WTC11 (cell line): ENCODE results near the gene WWOX. TPM values are rescaled to one million over a fixed set of nuclear protein-coding genes. Genes with fewer than 3 reads are reported as not detected.

Experiments
- ATAC-seq: fragments of 200-7000 bp; cut with Tn5 transposase; 2 replicates; pipeline ENCODE4 v1.10.0; 2021; ENCODE audit warnings: mild to moderate bottlenecking, moderate library complexity
- CTCF ChIA-PET: fragments of 300-600 bp; sonication (Branson Sonifier 250); formaldehyde crosslinking; loops from one replicate; lab custom pipeline; 2021; ENCODE audit warnings: antibody characterized with exemption; lab: Charles Lee
- POLR2A ChIA-PET: fragments of 350-600 bp; sonication (Branson Sonifier 250); formaldehyde crosslinking; loops from one replicate; lab custom pipeline; 2021; ENCODE audit warnings: antibody characterized with exemption; lab: Charles Lee
- DNase-seq: peaks from one replicate; pipeline ENCODE4 v3.0.0; 2021; ENCODE audit warnings: low spot score
- H3K27ac Mint-ChIP-seq: 2 replicates; pipeline ENCODE4 v1.8.0; 2021; ENCODE audit warnings: mixed read lengths
- H3K27me3 Mint-ChIP-seq: 2 replicates; pipeline ENCODE4 v1.8.0; 2021; ENCODE audit warnings: low read depth, mild to moderate bottlenecking, moderate library complexity, mixed read lengths
- H3K36me3 Mint-ChIP-seq: 2 replicates; pipeline ENCODE4 v1.8.0; 2021; ENCODE audit warnings: mixed read lengths
- H3K4me1 Mint-ChIP-seq: 2 replicates; pipeline ENCODE4 v1.8.0; 2022; ENCODE audit warnings: mixed read lengths
- H3K4me3 Mint-ChIP-seq: 2 replicates; pipeline ENCODE4 v1.8.0; 2021; ENCODE audit warnings: mild to moderate bottlenecking, moderate library complexity, mixed read lengths
- H3K9me3 Mint-ChIP-seq: 2 replicates; pipeline ENCODE4 v1.8.0; 2021; ENCODE audit warnings: mixed read lengths
- CREB1 ChIP-seq: sonication (generic); formaldehyde crosslinking; IDR thresholded peaks from 2 replicates; pipeline ENCODE4 v1.8.0; 2023; ENCODE audit warnings: mild to moderate bottlenecking, missing genetic modification reagents
- ETV6 ChIP-seq: sonication (generic); formaldehyde crosslinking; IDR thresholded peaks from 2 replicates; pipeline ENCODE4 v1.8.1; 2022; ENCODE audit warnings: mild to moderate bottlenecking, missing genetic modification reagents
- FOXJ3 ChIP-seq: sonication (generic); formaldehyde crosslinking; IDR thresholded peaks from 2 replicates; pipeline ENCODE4 v1.9.0; 2021; ENCODE audit warnings: missing genetic modification reagents, mild to moderate bottlenecking, borderline replicate concordance
- HMGA2 ChIP-seq: fragments of 250-450 bp; sonication (Bioruptor Pico); IDR thresholded peaks from 2 replicates; pipeline ENCODE4 v1.4.0; 2021; ENCODE audit warnings: mild to moderate bottlenecking, moderate library complexity
- JUN ChIP-seq: sonication (generic); formaldehyde crosslinking; IDR thresholded peaks from 2 replicates; pipeline ENCODE4 v1.8.0; 2023; ENCODE audit warnings: mild to moderate bottlenecking, missing genetic modification reagents
- MYBL2 ChIP-seq: sonication (generic); formaldehyde crosslinking; IDR thresholded peaks from 2 replicates; pipeline ENCODE4 v1.8.1; 2023; ENCODE audit warnings: mild to moderate bottlenecking, moderate library complexity, missing genetic modification reagents
- NFYB ChIP-seq: sonication (generic); formaldehyde crosslinking; conservative IDR thresholded peaks from 2 replicates; pipeline ENCODE4 v1.8.0; 2022; ENCODE audit warnings: low read depth, missing genetic modification reagents
- ZNF121 ChIP-seq: sonication (generic); formaldehyde crosslinking; IDR thresholded peaks from 2 replicates; pipeline ENCODE4 v1.8.0; 2023; ENCODE audit warnings: missing genetic modification reagents
- ZNF219 ChIP-seq: sonication (generic); formaldehyde crosslinking; IDR thresholded peaks from 2 replicates; pipeline ENCODE4 v1.8.0; 2023; ENCODE audit warnings: missing genetic modification reagents, mild to moderate bottlenecking, borderline replicate concordance
- ZNF396 ChIP-seq: fragments of 250-450 bp; sonication (Bioruptor Pico); IDR thresholded peaks from 2 replicates; pipeline ENCODE4 v1.8.0; 2021; ENCODE audit warnings: mild to moderate bottlenecking, moderate library complexity, borderline replicate concordance
- ZNF671 ChIP-seq: fragments of 250-450 bp; sonication (Bioruptor Pico); IDR thresholded peaks from 2 replicates; pipeline ENCODE4 v1.8.0; 2021; ENCODE audit warnings: mild to moderate bottlenecking
- total RNA-seq: library from RNA; stranded (reverse); gene quantifications from 3 replicates; pipeline ENCODE4 v1.2.3, GENCODE V29; 2021
- TF ChIP-seq, protein P1 (sequence below): fragments of 250-450 bp; sonication (Bioruptor Pico); IDR thresholded peaks from 2 replicates; pipeline ENCODE4 v1.8.0; 2021; ENCODE audit warnings: mild to moderate bottlenecking
- TF ChIP-seq, protein P2 (sequence below): sonication (generic); formaldehyde crosslinking; IDR thresholded peaks from 2 replicates; pipeline ENCODE4 v1.8.1; 2023; ENCODE audit warnings: mild to moderate bottlenecking, missing genetic modification reagents, borderline replicate concordance
- TF ChIP-seq, protein P3 (sequence below): sonication (generic); formaldehyde crosslinking; IDR thresholded peaks from 2 replicates; pipeline ENCODE4 v1.8.0; 2023; ENCODE audit warnings: missing genetic modification reagents
- TF ChIP-seq, protein P4 (sequence below): sonication (generic); formaldehyde crosslinking; IDR thresholded peaks from 2 replicates; pipeline ENCODE4 v1.8.0; 2022; ENCODE audit warnings: mild to moderate bottlenecking, missing genetic modification reagents
- TF ChIP-seq, protein P5 (sequence below): sonication (generic); formaldehyde crosslinking; IDR thresholded peaks from 2 replicates; pipeline ENCODE4 v1.8.0; 2023; ENCODE audit warnings: mild to moderate bottlenecking, missing genetic modification reagents
- TF ChIP-seq, protein P6 (sequence below): sonication (generic); formaldehyde crosslinking; conservative IDR thresholded peaks from 2 replicates; pipeline ENCODE4 v1.8.1; 2022; ENCODE audit warnings: mild to moderate bottlenecking, missing genetic modification reagents

The WWOX gene
- total RNA-seq, 1 experiment from 2014 or later: 15.7 TPM

DNA sequence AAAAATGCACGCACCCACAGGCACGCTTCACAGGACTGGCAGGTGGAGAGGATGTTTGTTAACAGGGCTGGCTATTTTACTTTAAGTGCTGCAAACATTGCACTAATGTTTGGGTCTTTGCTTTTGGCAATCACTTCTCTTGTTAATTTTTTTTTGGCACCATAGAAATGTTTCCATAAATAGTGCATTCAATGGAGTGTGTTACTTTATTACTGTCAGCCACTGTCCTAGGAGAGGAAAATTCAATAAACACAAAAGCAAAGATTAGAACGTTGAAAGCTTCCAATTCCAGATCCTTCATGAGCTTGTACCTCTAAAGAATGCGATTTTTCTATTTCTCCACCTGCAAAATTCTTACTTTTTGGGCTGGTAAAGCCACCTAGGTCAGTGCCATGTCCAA is 743.5 kb downstream of the WWOX start:
- TF ChIP-seq, protein P1, sequence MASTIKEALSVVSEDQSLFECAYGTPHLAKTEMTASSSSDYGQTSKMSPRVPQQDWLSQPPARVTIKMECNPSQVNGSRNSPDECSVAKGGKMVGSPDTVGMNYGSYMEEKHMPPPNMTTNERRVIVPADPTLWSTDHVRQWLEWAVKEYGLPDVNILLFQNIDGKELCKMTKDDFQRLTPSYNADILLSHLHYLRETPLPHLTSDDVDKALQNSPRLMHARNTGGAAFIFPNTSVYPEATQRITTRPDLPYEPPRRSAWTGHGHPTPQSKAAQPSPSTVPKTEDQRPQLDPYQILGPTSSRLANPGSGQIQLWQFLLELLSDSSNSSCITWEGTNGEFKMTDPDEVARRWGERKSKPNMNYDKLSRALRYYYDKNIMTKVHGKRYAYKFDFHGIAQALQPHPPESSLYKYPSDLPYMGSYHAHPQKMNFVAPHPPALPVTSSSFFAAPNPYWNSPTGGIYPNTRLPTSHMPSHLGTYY (CRISPR knock-in tag): no peak
- TF ChIP-seq, protein P2, sequence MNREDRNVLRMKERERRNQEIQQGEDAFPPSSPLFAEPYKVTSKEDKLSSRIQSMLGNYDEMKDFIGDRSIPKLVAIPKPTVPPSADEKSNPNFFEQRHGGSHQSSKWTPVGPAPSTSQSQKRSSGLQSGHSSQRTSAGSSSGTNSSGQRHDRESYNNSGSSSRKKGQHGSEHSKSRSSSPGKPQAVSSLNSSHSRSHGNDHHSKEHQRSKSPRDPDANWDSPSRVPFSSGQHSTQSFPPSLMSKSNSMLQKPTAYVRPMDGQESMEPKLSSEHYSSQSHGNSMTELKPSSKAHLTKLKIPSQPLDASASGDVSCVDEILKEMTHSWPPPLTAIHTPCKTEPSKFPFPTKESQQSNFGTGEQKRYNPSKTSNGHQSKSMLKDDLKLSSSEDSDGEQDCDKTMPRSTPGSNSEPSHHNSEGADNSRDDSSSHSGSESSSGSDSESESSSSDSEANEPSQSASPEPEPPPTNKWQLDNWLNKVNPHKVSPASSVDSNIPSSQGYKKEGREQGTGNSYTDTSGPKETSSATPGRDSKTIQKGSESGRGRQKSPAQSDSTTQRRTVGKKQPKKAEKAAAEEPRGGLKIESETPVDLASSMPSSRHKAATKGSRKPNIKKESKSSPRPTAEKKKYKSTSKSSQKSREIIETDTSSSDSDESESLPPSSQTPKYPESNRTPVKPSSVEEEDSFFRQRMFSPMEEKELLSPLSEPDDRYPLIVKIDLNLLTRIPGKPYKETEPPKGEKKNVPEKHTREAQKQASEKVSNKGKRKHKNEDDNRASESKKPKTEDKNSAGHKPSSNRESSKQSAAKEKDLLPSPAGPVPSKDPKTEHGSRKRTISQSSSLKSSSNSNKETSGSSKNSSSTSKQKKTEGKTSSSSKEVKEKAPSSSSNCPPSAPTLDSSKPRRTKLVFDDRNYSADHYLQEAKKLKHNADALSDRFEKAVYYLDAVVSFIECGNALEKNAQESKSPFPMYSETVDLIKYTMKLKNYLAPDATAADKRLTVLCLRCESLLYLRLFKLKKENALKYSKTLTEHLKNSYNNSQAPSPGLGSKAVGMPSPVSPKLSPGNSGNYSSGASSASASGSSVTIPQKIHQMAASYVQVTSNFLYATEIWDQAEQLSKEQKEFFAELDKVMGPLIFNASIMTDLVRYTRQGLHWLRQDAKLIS (CRISPR knock-in tag): no peak
- TF ChIP-seq, protein P3, sequence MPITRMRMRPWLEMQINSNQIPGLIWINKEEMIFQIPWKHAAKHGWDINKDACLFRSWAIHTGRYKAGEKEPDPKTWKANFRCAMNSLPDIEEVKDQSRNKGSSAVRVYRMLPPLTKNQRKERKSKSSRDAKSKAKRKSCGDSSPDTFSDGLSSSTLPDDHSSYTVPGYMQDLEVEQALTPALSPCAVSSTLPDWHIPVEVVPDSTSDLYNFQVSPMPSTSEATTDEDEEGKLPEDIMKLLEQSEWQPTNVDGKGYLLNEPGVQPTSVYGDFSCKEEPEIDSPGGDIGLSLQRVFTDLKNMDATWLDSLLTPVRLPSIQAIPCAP (CRISPR knock-in tag): no peak
- no peak for TF ChIP-seq ETV6 (CRISPR knock-in tag)
- TF ChIP-seq FOXJ3 (CRISPR knock-in tag): no peak
- TF ChIP-seq ZNF396 (CRISPR knock-in tag): no peak
- TF ChIP-seq, protein P4, sequence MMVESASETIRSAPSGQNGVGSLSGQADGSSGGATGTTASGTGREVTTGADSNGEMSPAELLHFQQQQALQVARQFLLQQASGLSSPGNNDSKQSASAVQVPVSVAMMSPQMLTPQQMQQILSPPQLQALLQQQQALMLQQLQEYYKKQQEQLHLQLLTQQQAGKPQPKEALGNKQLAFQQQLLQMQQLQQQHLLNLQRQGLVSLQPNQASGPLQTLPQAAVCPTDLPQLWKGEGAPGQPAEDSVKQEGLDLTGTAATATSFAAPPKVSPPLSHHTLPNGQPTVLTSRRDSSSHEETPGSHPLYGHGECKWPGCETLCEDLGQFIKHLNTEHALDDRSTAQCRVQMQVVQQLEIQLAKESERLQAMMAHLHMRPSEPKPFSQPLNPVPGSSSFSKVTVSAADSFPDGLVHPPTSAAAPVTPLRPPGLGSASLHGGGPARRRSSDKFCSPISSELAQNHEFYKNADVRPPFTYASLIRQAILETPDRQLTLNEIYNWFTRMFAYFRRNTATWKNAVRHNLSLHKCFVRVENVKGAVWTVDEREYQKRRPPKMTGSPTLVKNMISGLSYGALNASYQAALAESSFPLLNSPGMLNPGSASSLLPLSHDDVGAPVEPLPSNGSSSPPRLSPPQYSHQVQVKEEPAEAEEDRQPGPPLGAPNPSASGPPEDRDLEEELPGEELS (CRISPR knock-in tag): no peak
- no peak for TF ChIP-seq ZNF671 (CRISPR knock-in tag)
- TF ChIP-seq, protein P5, sequence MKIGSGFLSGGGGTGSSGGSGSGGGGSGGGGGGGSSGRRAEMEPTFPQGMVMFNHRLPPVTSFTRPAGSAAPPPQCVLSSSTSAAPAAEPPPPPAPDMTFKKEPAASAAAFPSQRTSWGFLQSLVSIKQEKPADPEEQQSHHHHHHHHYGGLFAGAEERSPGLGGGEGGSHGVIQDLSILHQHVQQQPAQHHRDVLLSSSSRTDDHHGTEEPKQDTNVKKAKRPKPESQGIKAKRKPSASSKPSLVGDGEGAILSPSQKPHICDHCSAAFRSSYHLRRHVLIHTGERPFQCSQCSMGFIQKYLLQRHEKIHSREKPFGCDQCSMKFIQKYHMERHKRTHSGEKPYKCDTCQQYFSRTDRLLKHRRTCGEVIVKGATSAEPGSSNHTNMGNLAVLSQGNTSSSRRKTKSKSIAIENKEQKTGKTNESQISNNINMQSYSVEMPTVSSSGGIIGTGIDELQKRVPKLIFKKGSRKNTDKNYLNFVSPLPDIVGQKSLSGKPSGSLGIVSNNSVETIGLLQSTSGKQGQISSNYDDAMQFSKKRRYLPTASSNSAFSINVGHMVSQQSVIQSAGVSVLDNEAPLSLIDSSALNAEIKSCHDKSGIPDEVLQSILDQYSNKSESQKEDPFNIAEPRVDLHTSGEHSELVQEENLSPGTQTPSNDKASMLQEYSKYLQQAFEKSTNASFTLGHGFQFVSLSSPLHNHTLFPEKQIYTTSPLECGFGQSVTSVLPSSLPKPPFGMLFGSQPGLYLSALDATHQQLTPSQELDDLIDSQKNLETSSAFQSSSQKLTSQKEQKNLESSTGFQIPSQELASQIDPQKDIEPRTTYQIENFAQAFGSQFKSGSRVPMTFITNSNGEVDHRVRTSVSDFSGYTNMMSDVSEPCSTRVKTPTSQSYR (CRISPR knock-in tag): no peak
- TF ChIP-seq ZNF121 (CRISPR knock-in tag): no peak
- TF ChIP-seq, protein P6, sequence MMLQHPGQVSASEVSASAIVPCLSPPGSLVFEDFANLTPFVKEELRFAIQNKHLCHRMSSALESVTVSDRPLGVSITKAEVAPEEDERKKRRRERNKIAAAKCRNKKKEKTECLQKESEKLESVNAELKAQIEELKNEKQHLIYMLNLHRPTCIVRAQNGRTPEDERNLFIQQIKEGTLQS: no peak
- no peak for TF ChIP-seq ZNF219 (CRISPR knock-in tag)
- no peak for TF ChIP-seq CREB1
- TF ChIP-seq MYBL2: no peak
- no peak for TF ChIP-seq NFYB (CRISPR knock-in tag)
- TF ChIP-seq, all 79 proteins: peak for 0
- no peak overlapping the region for H3K27ac Mint-ChIP-seq
- ChIA-PET CTCF (no interaction called here), POLR2A (no interaction called here)
- DNase-seq (no peak), ATAC-seq (no peak)
- H3K4me3 Mint-ChIP-seq: no peak overlapping the region
- no peaks in the 10 kb centered on the region for H3K27me3 Mint-ChIP-seq
- no peaks in the 10 kb centered on the region for H3K4me1 Mint-ChIP-seq
- no peaks in the 10 kb centered on the region for H3K36me3 Mint-ChIP-seq
- peaks cover 4% of the 10 kb centered on the region; the same call in 1 of the 2 replicates for H3K9me3 Mint-ChIP-seq

DNA sequence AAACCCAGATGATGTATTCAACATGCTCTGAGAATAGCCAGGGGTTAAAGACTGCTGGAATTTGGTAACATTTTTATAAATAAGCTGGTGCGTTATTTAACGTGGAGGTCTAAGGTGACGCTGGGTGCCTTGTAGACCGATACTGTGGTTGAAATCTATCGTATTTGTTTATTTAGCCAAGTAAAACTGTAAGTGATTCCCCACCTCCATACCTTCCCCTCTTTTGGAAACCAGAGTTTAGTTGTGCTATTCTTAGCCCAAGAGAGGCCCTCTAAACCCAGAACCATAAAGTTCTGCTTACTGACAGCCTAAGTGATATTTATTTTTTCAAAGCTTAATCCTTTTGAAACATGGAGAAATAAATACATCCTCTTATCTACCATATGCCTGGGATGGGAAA is 744.5 kb downstream of the WWOX start:
- no peak for DNase-seq
- CTCF ChIA-PET: interaction anchor here (0.8 kb wide), 1 partner anchor 74 kb away, joined by 3 read pairs; no protein-coding TSS in a partner anchor
- Mint-ChIP-seq H3K27me3 (no peaks in the 10 kb centered on the region), H3K27ac (no peak overlapping the region), H3K4me1 (no peaks in the 10 kb centered on the region)
- no peak for ATAC-seq
- TF ChIP-seq HMGA2 (CRISPR knock-in tag): no peak
- TF ChIP-seq JUN (CRISPR knock-in tag): no peak
- TF ChIP-seq, all 79 proteins: peak for 0
- H3K9me3 Mint-ChIP-seq: peaks cover 4% of the 10 kb centered on the region; the same call in 1 of the 2 replicates
- H3K36me3 Mint-ChIP-seq: no peaks in the 10 kb centered on the region
- POLR2A ChIA-PET: no interaction called here
- H3K4me3 Mint-ChIP-seq: no peak overlapping the region
